Stomach (tissue), 9 donors: ENCODE measurements around the gene NSMCE1. TPM values are rescaled to one million over a fixed set of nuclear protein-coding genes. Genes with fewer than 3 reads are reported as not detected.
A peak's percentile ranks its signal among the peaks of the same experiment; 100 is the strongest.

Source experiments
- DNase-seq, 2 donors: peaks; one replicate each; pipeline versions ENCODE4 v3.0.0 to v3.0.0-alpha.2; 2013 to 2019
- H3K27ac ChIP-seq, 5 donors: fragments of 200-600 bp in 4 of 5; sonication (generic) in 4 of 5; one replicate each; pipeline ENCODE4 v1.5.1; 2013 to 2019; ENCODE audit warnings: mild to moderate bottlenecking in 1 of 5, moderate library complexity in 1 of 5
- H3K27me3 ChIP-seq, 3 donors: fragments of 200-600 bp; sonication (generic); one replicate each; pipeline ENCODE4 v1.5.1; 2017 to 2019; ENCODE audit warnings: mixed run types in 1 of 3
- H3K36me3 ChIP-seq, 4 donors: fragments of 200-600 bp; sonication (generic); 1 replicate in 3 of 4; 2 replicates in 1 of 4; pipeline ENCODE4 v1.5.1; 2016 to 2019
- H3K4me1 ChIP-seq, 4 donors: fragments of 200-600 bp; sonication (generic); one replicate each; pipeline ENCODE4 v1.5.1; 2016 to 2019
- H3K4me3 ChIP-seq, 4 donors: fragments of 200-600 bp; sonication (generic) in 3 of 4; one replicate each; pipeline ENCODE4 v1.5.1; 2016 to 2019; ENCODE audit warnings: mild to moderate bottlenecking in 1 of 4
- H3K9me3 ChIP-seq, 4 donors: fragments of 200-600 bp; sonication (generic); one replicate each; pipeline ENCODE4 v1.5.1; 2016 to 2019
- EP300 ChIP-seq: sonication (generic); formaldehyde crosslinking; IDR thresholded peaks from one replicate; pipeline ENCODE4 v1.6.1; 2017; ENCODE audit warnings: antibody characterized with exemption
- POLR2A ChIP-seq, 4 donors: fragments of 450-650 bp; IDR thresholded peaks; one replicate each; pipeline ENCODE4 v1.6.1; 2016; ENCODE audit warnings: antibody characterized with exemption in 4 of 4, control low read depth in 2 of 4, mild to moderate bottlenecking in 1 of 4, moderate library complexity in 1 of 4
- POLR2AphosphoS5 ChIP-seq, 3 donors: sonication (generic); formaldehyde crosslinking; IDR thresholded peaks; one replicate each; pipeline ENCODE4 v1.6.1; 2016; ENCODE audit warnings: antibody characterized with exemption in 3 of 3
- WGBS, 5 donors: extraction: QIAGEN DNeasy Blood & Tissue Kit in 3 of 5; methylation state at CpG; one replicate each; pipeline versions ENCODE4 v1.1.5 to v1.1.7; 2013 to 2018; 5-methylcytosine and 5-hydroxymethylcytosine counted together
- intact Hi-C: fragments of 100-400 bp; cut with DNase I; formaldehyde crosslinking; loops from one replicate; pipeline ENCODE4 v1.15.1; 2023; ENCODE audit warnings: low total_unique reads
- polyA plus RNA-seq, 3 donors: library from polyadenylated mRNA; stranded (reverse); fragments of 200-250 nt; gene quantifications; one replicate each; pipeline ENCODE4 v1.2.3, GENCODE V29; 2013
- total RNA-seq, 5 donors: library from RNA; depleted of rRNA; stranded (reverse); fragments of >200 nt; gene quantifications; one replicate each; pipeline versions ENCODE4 v1.1.0 to v1.2.3, GENCODE V29; 2014 to 2016
- TF ChIP-seq, protein P1 (sequence below), 7 experiments: fragments of 450-650 bp in 4 of 7; fragments of 200-600 bp in 3 of 7; sonication (generic) in 3 of 7; IDR thresholded peaks; one replicate each; pipeline ENCODE4 v1.5.1; 2016 to 2019; ENCODE audit warnings: antibody characterized with exemption in 7 of 7, control low read depth in 2 of 7, mild to moderate bottlenecking in 1 of 7
- donor health status: healthy with polysubstance abuse.
- donor health status: Bipolar disorder and iron deficiency.
- donor health status: healthy.

The NSMCE1 gene
- total and polyA plus RNA-seq, 8 donors: 9.3 to 120 (median 46.2) TPM

DNA sequence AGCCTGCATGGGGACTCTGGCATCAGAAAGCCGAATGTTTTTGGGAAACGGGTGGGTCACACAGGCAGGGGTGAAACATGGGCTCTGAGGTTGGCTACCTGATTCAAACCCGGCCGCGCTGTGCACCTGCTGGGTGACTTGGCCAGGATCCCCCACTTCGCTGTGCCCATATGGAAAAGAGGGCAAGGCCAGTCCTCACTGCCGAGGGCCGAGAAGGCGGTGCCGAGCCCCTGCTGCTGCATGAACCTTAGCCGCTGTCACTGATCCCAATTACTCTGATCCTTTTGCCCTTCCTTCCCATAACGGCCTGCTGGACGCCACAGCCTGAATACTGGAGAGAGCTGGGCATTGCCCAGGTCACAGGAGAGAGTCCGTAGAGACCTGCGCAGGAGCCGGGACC lies 47.6 kb downstream of the NSMCE1 start:
- intact Hi-C loops: no loop called here
- no peaks in the 10 kb centered on the region for H3K9me3 ChIP-seq
- peak overlapping the region in 2 of 5 donors; percentile 73 to 83 for H3K27ac ChIP-seq
- H3K36me3 ChIP-seq: peaks cover 0 to 55% (median 52%) of the 10 kb centered on the region in 4 donors
- H3K4me3 ChIP-seq: no peak overlapping the region
- WGBS, 5 donors: 93 to 95% (median 94%) methylated on average over 14 to 16 of the region's 16 CpGs
- no peaks in the 10 kb centered on the region for H3K27me3 ChIP-seq
- TF ChIP-seq POLR2A (IDR thresholded peaks at IDR 0.05): no peak
- TF ChIP-seq EP300: no peak
- TF ChIP-seq POLR2AphosphoS5 (IDR thresholded peaks at IDR 0.05): no peak
- TF ChIP-seq, protein P1, sequence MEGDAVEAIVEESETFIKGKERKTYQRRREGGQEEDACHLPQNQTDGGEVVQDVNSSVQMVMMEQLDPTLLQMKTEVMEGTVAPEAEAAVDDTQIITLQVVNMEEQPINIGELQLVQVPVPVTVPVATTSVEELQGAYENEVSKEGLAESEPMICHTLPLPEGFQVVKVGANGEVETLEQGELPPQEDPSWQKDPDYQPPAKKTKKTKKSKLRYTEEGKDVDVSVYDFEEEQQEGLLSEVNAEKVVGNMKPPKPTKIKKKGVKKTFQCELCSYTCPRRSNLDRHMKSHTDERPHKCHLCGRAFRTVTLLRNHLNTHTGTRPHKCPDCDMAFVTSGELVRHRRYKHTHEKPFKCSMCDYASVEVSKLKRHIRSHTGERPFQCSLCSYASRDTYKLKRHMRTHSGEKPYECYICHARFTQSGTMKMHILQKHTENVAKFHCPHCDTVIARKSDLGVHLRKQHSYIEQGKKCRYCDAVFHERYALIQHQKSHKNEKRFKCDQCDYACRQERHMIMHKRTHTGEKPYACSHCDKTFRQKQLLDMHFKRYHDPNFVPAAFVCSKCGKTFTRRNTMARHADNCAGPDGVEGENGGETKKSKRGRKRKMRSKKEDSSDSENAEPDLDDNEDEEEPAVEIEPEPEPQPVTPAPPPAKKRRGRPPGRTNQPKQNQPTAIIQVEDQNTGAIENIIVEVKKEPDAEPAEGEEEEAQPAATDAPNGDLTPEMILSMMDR (IDR thresholded peaks at IDR 0.05): no peak
- peaks cover 16 to 33% (median 28%) of the 10 kb centered on the region in 4 donors for H3K4me1 ChIP-seq
- no peak for DNase-seq

GRCh38 chr16:27220527-27220926 lies 48.0 kb downstream of the NSMCE1 start:
- intact Hi-C loops: no loop called here
- Histone ChIP-seq H3K9me3 (no peaks in the 10 kb centered on the region), H3K27ac (peak overlapping the region in 1 of 5 donors; percentile 73), H3K4me1 (peaks cover 12 to 29% (median 24%) of the 10 kb centered on the region in 4 donors), H3K36me3 (peaks cover 0 to 58% (median 54%) of the 10 kb centered on the region in 4 donors), H3K4me3 (no peak overlapping the region), H3K27me3 (no peaks in the 10 kb centered on the region)
- no peak for TF ChIP-seq POLR2A (IDR thresholded peaks at IDR 0.05)
- WGBS, 5 donors: 93 to 98% (median 96%) methylated on average over 8 of the region's 8 CpGs
- DNase-seq: no peak

DNA sequence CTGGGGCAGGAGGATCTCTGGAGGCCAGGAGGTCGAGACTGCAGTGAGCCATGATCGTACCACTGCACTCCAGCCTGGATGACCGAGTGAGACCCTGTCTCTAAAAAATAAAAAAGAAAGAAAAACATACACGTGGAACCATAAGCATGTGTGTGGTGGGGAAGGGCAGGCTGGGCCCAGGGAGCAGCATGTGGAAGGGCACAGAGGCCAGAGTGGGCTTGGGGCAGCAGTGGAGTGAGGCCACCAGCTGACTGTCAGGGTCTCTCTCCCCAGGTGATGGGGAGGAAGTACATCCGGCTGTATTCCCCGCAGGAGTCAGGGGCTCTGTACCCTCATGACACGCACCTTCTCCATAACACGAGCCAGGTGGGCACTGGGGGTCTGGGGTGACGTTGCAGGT lies 48.5 kb downstream of the NSMCE1 start:
- 92 to 96% (median 93%) methylated on average over 9 of the region's 9 CpGs for WGBS, 5 donors
- Histone ChIP-seq H3K4me3 (no peak overlapping the region), H3K9me3 (no peaks in the 10 kb centered on the region), H3K36me3 (peaks cover 0 to 57% (median 54%) of the 10 kb centered on the region in 4 donors), H3K4me1 (peaks cover 11 to 25% (median 21%) of the 10 kb centered on the region in 4 donors), H3K27ac (no peak overlapping the region), H3K27me3 (no peaks in the 10 kb centered on the region)
- intact Hi-C loops: no loop called here
- TF ChIP-seq POLR2A (IDR thresholded peaks at IDR 0.05): no peak
- TF ChIP-seq EP300: no peak
- no peak for TF ChIP-seq POLR2AphosphoS5 (IDR thresholded peaks at IDR 0.05)
- TF ChIP-seq, protein P1 (IDR thresholded peaks at IDR 0.05): no peak
- no peak for DNase-seq

GRCh38 chr16:27219161-27219560 lies 49.4 kb downstream of the NSMCE1 start:
- Histone ChIP-seq H3K27me3 (no peaks in the 10 kb centered on the region), H3K36me3 (peaks cover 4 to 56% (median 54%) of the 10 kb centered on the region in 4 donors), H3K9me3 (no peaks in the 10 kb centered on the region), H3K27ac (peak overlapping the region in 1 of 5 donors; percentile 29), H3K4me3 (no peak overlapping the region), H3K4me1 (peaks cover 20 to 27% (median 24%) of the 10 kb centered on the region in 4 donors)
- intact Hi-C loops: no loop called here
- DNase-seq: no peak
- WGBS, 5 donors: 86 to 89% (median 86%) methylated on average over 9 to 10 of the region's 10 CpGs
- TF ChIP-seq POLR2A (IDR thresholded peaks at IDR 0.05) (no peak), EP300 (no peak), POLR2AphosphoS5 (IDR thresholded peaks at IDR 0.05) (no peak)
- TF ChIP-seq, protein P1 (IDR thresholded peaks at IDR 0.05): no peak

DNA sequence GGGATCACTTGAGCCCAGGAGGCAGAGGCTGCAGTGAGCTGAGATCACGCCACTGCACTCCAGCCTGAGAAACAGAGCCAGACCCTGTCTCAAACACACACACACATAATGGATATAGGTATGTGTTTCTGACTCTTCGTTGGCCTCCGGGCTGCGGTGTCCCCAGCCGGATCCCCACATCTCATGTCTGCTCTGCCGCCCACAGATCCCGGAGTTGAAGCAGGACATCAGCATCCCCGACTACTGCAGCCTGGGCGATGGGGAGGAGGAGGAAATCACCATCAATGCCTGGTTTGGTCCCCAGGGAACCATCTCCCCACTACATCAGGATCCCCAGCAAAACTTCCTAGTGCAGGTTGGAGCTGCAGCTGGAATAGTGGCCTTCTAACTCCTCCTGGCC lies 49.8 kb downstream of the NSMCE1 start:
- peaks cover 4 to 56% (median 52%) of the 10 kb centered on the region in 4 donors for H3K36me3 ChIP-seq
- intact Hi-C loops: no loop called here
- TF ChIP-seq, protein P1 (IDR thresholded peaks at IDR 0.05): no peak
- no peak for TF ChIP-seq POLR2AphosphoS5 (IDR thresholded peaks at IDR 0.05)
- TF ChIP-seq EP300: no peak
- no peak for TF ChIP-seq POLR2A (IDR thresholded peaks at IDR 0.05)
- no peak overlapping the region for H3K4me3 ChIP-seq
- no peaks in the 10 kb centered on the region for H3K9me3 ChIP-seq
- peaks cover 24 to 29% (median 27%) of the 10 kb centered on the region in 4 donors for H3K4me1 ChIP-seq
- no peaks in the 10 kb centered on the region for H3K27me3 ChIP-seq
- 94 to 97% (median 97%) methylated on average over 6 to 9 of the region's 9 CpGs for whole genome bisulfite sequencing, 5 donors
- H3K27ac ChIP-seq: peak overlapping the region in 1 of 5 donors; percentile 29
- DNase-seq: no peak
